K562 (cell line): ENCODE results near the gene SPTSSA. TPM values are rescaled to one million over a fixed set of nuclear protein-coding genes. Genes with fewer than 3 reads are reported as not detected.

ENCODE experiments used
- AFF4 ChIP-seq: sonication (generic); formaldehyde crosslinking; IDR thresholded peaks from 2 replicates; pipeline ENCODE4 v1.8.0; 2023; ENCODE audit warnings: mild to moderate bottlenecking, missing genetic modification reagents
- ARNT ChIP-seq, 2 experiments: fragments of 450-650 bp; IDR thresholded peaks; 2 replicates each; pipeline ENCODE4 v1.6.1; 2016; ENCODE audit warnings: mild to moderate bottlenecking in 1 of 2
- CTBP1 ChIP-seq: fragments of 450-650 bp; IDR thresholded peaks from 2 replicates; pipeline ENCODE4 v1.6.1; 2016; ENCODE audit warnings: borderline replicate concordance
- JUND ChIP-seq, 2 experiments: IDR thresholded peaks; 2 replicates in 1 of 2; 3 replicates in 1 of 2; pipeline ENCODE4 v1.6.1; 2011; ENCODE audit warnings: borderline replicate concordance in 2 of 2, low read depth in 2 of 2, low read length in 2 of 2, improper control_type of control experiment in 1 of 2, missing biosample characterization in 1 of 2, missing genetic modification characterization in 1 of 2, missing genetic modification reagents in 1 of 2
- MAFG ChIP-seq: fragments of 450-650 bp; conservative IDR thresholded peaks from 2 replicates; pipeline ENCODE4 v1.6.1; 2016; ENCODE audit warnings: missing genetic modification characterization, missing compliant biosample characterization
- MED1 ChIP-seq: sonication (generic); formaldehyde crosslinking; IDR thresholded peaks from 2 replicates; pipeline ENCODE4 v1.8.1; 2023; ENCODE audit warnings: missing genetic modification reagents, borderline replicate concordance
- PHF8 ChIP-seq: fragments of 200-600 bp; sonication (generic); IDR thresholded peaks from 2 replicates; pipeline ENCODE4 v1.6.1; 2012; ENCODE audit warnings: mixed run types, mild to moderate bottlenecking, inconsistent platforms, low read length, moderate library complexity, borderline replicate concordance
- RBM39 ChIP-seq: fragments of 200-400 bp; formaldehyde crosslinking; optimal IDR thresholded peaks from 2 replicates; pipeline ENCODE3; 2018; ENCODE audit warnings: low read depth, low read length
- USF1 ChIP-seq: sonication (generic); formaldehyde crosslinking; IDR thresholded peaks from 2 replicates; pipeline ENCODE4 v1.9.0; 2022; ENCODE audit warnings: mild to moderate bottlenecking, missing genetic modification reagents
- ZNF12 ChIP-seq: sonication (generic); formaldehyde crosslinking; IDR thresholded peaks from 2 replicates; pipeline ENCODE4 v1.4.0; 2020; ENCODE audit warnings: mild to moderate bottlenecking, missing genetic modification reagents
- polyA plus RNA-seq, 8 experiments: library from polyadenylated mRNA; depleted of rRNA in 4 of 8; stranded (reverse) in 5 of 8; unstranded in 3 of 8; fragments of >200 nt; fragmentation: Nextera tagmentation in 2 of 8; fragmentation: Illumina TruSeq in 1 of 8; extraction: Ambion mirVana in 2 of 8; extraction: Trizol in 1 of 8; gene quantifications; 2 replicates each; pipeline versions ENCODE4 v1.2.1 to v1.2.3, GENCODE V29; 2011 to 2014; ENCODE audit warnings: inconsistent platforms in 1 of 8, missing spikeins in 1 of 8
- total RNA-seq, 7 experiments: library from RNA; depleted of rRNA in 6 of 7; stranded (reverse); fragments of >200 nt in 6 of 7; fragmentation: Illumina TruSeq in 2 of 7; extraction: Trizol in 2 of 7; gene quantifications; 2 replicates each; pipeline versions ENCODE4 v1.2.1 to v1.2.3, GENCODE V29; 2011 to 2021; ENCODE audit warnings: low replicate concordance in 1 of 7
- TF ChIP-seq, protein P1 (sequence below), 2 experiments: fragments of 450-650 bp in 1 of 2; sonication (generic) in 1 of 2; formaldehyde crosslinking in 1 of 2; IDR thresholded peaks; 2 replicates each; pipeline versions ENCODE4 v1.7.1 to v1.9.0; 2016 to 2022; ENCODE audit warnings: inconsistent platforms in 1 of 2, mild to moderate bottlenecking in 1 of 2, missing genetic modification reagents in 1 of 2

SPTSSA gene
- total and polyA plus RNA-seq, 9 of the 15 experiments (the other 6 are each of a cell fraction or from before 2014, with no cell fraction given): 6.8 to 35.7 (median 22.0) TPM

DNA sequence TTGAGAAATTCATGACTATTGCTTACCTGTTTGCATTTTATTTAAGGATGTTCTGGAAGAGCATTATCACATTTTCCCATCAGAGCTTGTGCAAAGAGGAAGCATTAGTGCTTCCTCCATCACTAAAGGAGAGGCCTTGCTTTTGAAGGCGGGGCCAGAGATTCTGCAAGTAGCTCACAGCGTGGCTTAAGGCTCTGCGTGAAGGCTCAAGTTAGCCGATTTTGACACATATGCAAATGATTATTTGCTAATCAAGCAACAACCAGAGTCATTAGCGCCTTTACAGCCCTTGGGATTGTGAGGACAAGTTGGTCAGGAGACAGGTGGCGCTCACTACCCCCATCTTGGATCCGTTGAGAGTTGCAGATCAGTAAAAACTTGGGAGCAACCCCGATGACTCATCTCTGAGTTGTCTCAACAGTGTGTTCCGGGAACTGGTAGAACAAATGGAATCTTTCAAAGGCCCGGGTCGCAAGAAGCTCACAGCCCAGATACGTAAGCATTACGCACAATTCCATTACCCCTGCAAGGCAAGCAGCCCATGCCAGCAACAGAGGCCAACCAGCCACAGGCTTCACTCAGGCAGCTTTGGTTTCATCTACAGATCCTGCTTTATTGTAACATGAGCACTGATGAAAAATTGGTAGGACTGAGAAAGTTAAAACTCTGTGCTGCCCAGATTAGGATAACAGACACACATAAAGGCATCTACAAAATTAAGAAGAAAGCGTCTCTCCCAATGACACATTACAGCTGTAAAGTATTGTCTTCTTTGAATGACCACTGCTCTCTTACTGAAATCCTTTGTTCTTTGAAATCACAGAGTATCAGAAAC, 34.9 kb upstream of the SPTSSA start (continued):
- TF ChIP-seq, protein P1, sequence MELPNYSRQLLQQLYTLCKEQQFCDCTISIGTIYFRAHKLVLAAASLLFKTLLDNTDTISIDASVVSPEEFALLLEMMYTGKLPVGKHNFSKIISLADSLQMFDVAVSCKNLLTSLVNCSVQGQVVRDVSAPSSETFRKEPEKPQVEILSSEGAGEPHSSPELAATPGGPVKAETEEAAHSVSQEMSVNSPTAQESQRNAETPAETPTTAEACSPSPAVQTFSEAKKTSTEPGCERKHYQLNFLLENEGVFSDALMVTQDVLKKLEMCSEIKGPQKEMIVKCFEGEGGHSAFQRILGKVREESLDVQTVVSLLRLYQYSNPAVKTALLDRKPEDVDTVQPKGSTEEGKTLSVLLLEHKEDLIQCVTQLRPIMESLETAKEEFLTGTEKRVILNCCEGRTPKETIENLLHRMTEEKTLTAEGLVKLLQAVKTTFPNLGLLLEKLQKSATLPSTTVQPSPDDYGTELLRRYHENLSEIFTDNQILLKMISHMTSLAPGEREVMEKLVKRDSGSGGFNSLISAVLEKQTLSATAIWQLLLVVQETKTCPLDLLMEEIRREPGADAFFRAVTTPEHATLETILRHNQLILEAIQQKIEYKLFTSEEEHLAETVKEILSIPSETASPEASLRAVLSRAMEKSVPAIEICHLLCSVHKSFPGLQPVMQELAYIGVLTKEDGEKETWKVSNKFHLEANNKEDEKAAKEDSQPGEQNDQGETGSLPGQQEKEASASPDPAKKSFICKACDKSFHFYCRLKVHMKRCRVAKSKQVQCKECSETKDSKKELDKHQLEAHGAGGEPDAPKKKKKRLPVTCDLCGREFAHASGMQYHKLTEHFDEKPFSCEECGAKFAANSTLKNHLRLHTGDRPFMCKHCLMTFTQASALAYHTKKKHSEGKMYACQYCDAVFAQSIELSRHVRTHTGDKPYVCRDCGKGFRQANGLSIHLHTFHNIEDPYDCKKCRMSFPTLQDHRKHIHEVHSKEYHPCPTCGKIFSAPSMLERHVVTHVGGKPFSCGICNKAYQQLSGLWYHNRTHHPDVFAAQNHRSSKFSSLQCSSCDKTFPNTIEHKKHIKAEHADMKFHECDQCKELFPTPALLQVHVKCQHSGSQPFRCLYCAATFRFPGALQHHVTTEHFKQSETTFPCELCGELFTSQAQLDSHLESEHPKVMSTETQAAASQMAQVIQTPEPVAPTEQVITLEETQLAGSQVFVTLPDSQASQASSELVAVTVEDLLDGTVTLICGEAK (IDR thresholded peaks at IDR 0.05): 0 out of 2 replicates have a peak, but pooled peaks have one; percentile 17
- TF ChIP-seq, protein P1 (CRISPR knock-in tag; IDR thresholded peaks at IDR 0.05): no peak
- no peak for TF ChIP-seq USF1 (CRISPR knock-in tag)
- TF ChIP-seq MAFG (tag): 0 out of 2 replicates have a peak, but pooled peaks have one; percentile 6
- TF ChIP-seq MED1: no peak
- TF ChIP-seq ARNT (IDR thresholded peaks at IDR 0.05): no peak
- peak; percentile 31; the same call in 1 of the 2 replicates for TF ChIP-seq PHF8
- TF ChIP-seq AFF4 (CRISPR knock-in tag): no peak
- TF ChIP-seq CTBP1: peak; percentile 71; the same call in 1 of the 2 replicates
- TF ChIP-seq JUND (IDR thresholded peaks at IDR 0.05; ENCODE audit: borderline replicate concordance, low read depth, low read length): peak; percentile 97
- peak; percentile 99 for TF ChIP-seq JUND (tag; IDR thresholded peaks at IDR 0.05; ENCODE audit: borderline replicate concordance, low read depth, low read length)
- TF ChIP-seq ZNF12 (CRISPR knock-in tag): no peak
- no peak for TF ChIP-seq RBM39
